C4-2B (cell line): Measurements from ENCODE around the gene PNMA3.

ENCODE experiments used
- ZFX ChIP-seq: fragments of 450-650 bp; IDR thresholded peaks from 2 replicates; pipeline ENCODE4 v1.6.1; 2017
- TF ChIP-seq, protein P1 (sequence below): fragments of 450-650 bp; conservative IDR thresholded peaks from 2 replicates; pipeline ENCODE4 v1.5.1; 2017; ENCODE audit warnings: mild to moderate bottlenecking

DNA sequence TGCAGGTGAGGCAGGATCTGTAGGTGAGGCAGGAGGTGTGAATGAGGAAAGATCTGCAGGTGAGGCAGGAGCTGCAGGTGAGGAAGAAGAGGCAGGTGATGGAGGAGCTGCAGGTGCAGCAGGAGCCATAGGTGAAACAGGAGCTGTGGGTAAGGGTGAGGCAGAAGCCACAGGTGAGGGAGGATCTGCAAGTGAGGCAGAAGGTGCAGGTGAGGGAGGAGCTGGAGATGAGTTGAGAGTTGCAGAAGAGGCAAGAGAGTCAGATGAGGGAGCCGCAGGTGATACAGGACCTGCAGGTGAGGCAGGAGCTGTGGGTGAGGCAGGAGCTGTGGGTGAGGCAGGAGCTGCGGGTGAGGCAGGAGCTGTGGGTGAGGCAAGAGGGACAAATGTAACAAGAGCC lies 27.1 kb upstream of the PNMA3 start:
- TF ChIP-seq, protein P1, sequence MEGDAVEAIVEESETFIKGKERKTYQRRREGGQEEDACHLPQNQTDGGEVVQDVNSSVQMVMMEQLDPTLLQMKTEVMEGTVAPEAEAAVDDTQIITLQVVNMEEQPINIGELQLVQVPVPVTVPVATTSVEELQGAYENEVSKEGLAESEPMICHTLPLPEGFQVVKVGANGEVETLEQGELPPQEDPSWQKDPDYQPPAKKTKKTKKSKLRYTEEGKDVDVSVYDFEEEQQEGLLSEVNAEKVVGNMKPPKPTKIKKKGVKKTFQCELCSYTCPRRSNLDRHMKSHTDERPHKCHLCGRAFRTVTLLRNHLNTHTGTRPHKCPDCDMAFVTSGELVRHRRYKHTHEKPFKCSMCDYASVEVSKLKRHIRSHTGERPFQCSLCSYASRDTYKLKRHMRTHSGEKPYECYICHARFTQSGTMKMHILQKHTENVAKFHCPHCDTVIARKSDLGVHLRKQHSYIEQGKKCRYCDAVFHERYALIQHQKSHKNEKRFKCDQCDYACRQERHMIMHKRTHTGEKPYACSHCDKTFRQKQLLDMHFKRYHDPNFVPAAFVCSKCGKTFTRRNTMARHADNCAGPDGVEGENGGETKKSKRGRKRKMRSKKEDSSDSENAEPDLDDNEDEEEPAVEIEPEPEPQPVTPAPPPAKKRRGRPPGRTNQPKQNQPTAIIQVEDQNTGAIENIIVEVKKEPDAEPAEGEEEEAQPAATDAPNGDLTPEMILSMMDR: no peak
- TF ChIP-seq ZFX: no peak
